Measurements from ENCODE around the gene TPM1. TPM values are rescaled to one million over a fixed set of nuclear protein-coding genes. Genes with fewer than 3 reads are reported as not detected.

Gene TPM1
- total RNA-seq, 1 experiment from 2014 or later = 748 TPM

DNA sequence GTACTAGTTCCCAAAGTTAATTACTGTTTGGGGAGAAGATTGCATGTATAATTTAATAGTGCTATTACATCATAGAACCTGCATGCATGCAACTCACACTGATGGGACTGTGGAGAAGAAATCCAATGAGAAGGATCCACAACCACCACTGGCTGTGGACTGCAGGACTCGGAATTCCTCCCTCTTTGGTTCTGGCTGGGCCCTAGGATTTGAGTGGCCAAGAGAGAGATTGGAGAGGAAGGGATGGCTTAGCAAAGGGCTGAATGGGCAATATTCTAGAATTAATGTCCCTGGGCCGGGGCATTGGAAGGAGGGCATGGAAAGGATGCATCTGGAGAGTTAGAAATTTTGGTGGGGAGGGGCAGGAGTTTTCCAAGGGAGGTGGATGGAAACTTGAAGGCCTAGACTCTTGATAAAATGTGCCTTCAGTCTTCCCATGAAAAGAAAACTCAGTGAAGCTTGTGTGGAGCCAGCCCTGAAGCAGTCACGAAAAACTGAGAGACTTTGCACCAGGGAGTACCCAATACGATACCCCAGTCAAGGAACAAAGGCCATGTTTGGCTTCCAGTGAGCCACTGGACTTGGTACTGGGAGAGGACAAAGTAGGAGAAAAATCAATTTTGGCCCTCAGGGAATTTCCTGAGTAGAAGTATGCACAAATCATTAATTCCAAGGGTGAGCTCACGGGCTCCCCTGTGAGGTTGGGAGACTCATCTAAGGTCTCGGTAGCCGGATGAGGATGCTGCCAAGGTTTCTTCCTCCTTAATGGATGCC, 31.4 kb upstream of the TPM1 start:
- no peak overlapping the region for H3K4ac ChIP-seq (ENCODE audit: low read depth, low read length)
- H3T11ph ChIP-seq (ENCODE audit: low read length) = no peak overlapping the region
- peaks cover 9 to 16% of the 10 kb centered on the region in 2 experiments for H3K9me3 Mint-ChIP-seq
- H4K20me1 ChIP-seq (ENCODE audit: control insufficient read depth, insufficient read depth, insufficient read length) = no peaks in the 10 kb centered on the region
- H2AK5ac ChIP-seq (ENCODE audit: insufficient read length, low read length) = no peak overlapping the region
- peaks cover 0 to 17% (median 2%) of the 10 kb centered on the region in 3 experiments; a peak in 3 of 7 replicates for H3K36me3 Mint-ChIP-seq (ENCODE audit: insufficient read depth in 1 of 3, low read depth in 3 of 3)
- H2BK5ac ChIP-seq (ENCODE audit: insufficient read length, low read length) = no peak overlapping the region
- H3K18ac ChIP-seq (ENCODE audit: insufficient read length, low read depth, low read length) = no peak overlapping the region
- H2BK20ac ChIP-seq (ENCODE audit: low read depth, low read length, poor library complexity, severe bottlenecking) = no peak overlapping the region
- 0 out of 7 replicates have a peak overlapping the region, but pooled peaks of 1 of the 3 experiments have one; percentile 37 for H3K27ac Mint-ChIP-seq
- H4K8ac ChIP-seq (replicated peaks; ENCODE audit: insufficient read length, low read depth, low read length) = no peak overlapping the region
- H2BK12ac ChIP-seq (ENCODE audit: insufficient read length, low read depth, low read length) = no peak overlapping the region
- H3K4me3 Mint-ChIP-seq = no peak overlapping the region
- no peak overlapping the region for H2BK120ac ChIP-seq (ENCODE audit: low read depth, low read length, poor library complexity, severe bottlenecking)
- TF ChIP-seq, protein P1, sequence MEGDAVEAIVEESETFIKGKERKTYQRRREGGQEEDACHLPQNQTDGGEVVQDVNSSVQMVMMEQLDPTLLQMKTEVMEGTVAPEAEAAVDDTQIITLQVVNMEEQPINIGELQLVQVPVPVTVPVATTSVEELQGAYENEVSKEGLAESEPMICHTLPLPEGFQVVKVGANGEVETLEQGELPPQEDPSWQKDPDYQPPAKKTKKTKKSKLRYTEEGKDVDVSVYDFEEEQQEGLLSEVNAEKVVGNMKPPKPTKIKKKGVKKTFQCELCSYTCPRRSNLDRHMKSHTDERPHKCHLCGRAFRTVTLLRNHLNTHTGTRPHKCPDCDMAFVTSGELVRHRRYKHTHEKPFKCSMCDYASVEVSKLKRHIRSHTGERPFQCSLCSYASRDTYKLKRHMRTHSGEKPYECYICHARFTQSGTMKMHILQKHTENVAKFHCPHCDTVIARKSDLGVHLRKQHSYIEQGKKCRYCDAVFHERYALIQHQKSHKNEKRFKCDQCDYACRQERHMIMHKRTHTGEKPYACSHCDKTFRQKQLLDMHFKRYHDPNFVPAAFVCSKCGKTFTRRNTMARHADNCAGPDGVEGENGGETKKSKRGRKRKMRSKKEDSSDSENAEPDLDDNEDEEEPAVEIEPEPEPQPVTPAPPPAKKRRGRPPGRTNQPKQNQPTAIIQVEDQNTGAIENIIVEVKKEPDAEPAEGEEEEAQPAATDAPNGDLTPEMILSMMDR (conservative IDR thresholded peaks at IDR 0.05) = no peak
- H3K9ac ChIP-seq (ENCODE audit: extremely low read depth, insufficient read length, low read length) = no peak overlapping the region
- H3K4me1 Mint-ChIP-seq = peaks cover 15 to 27% of the 10 kb centered on the region in 2 experiments
- no peak overlapping the region for H4K5ac ChIP-seq (ENCODE audit: insufficient read length, low read depth, low read length)
- WGBS (ENCODE audit: extremely low coverage, insufficient read length, low lambda C conversion rate) = no CpG with 5 or more reads among the region's 7 CpGs
- no peak overlapping the region for H3K14ac ChIP-seq (ENCODE audit: insufficient read depth, low read length)
- H3K56ac ChIP-seq (ENCODE audit: insufficient read length, low read depth, low read length) = no peak overlapping the region
- peaks cover 2% of the 10 kb centered on the region for H3K27me3 Mint-ChIP-seq (ENCODE audit: low read depth)
- H3K27me3 ChIP-seq (ENCODE audit: insufficient read depth, low read length) = no peaks in the 10 kb centered on the region
- no peak overlapping the region for H2AFZ ChIP-seq (ENCODE audit: low read length)
- H3K23ac ChIP-seq (ENCODE audit: insufficient read length, low read depth, low read length) = no peak overlapping the region
- H3K79me2 ChIP-seq (ENCODE audit: insufficient read depth, low read length) = no peaks in the 10 kb centered on the region
- no peak overlapping the region for H2BK15ac ChIP-seq (ENCODE audit: low read depth, low read length)
- no peaks in the 10 kb centered on the region for H3K4me1 ChIP-seq (ENCODE audit: insufficient read depth, low read length)
- H3K4me2 ChIP-seq (ENCODE audit: insufficient read depth, insufficient read length, low read length) = no peak overlapping the region
- H3K79me1 ChIP-seq (ENCODE audit: insufficient read depth, low read depth, low read length, poor library complexity, severe bottlenecking) = no peaks in the 10 kb centered on the region
- H4K91ac ChIP-seq (ENCODE audit: insufficient read length, low read depth, low read length) = no peak overlapping the region
- H3K23me2 ChIP-seq (ENCODE audit: insufficient read length, low read depth, low read length, poor library complexity, severe bottlenecking) = no peaks in the 10 kb centered on the region
- no peaks in the 10 kb centered on the region for H3K9me3 ChIP-seq (ENCODE audit: control insufficient read depth, low read depth, low read length)
- H3K27ac ChIP-seq (ENCODE audit: insufficient read length, low read depth, low read length) = no peak overlapping the region
- DNase-seq = no peak

All from H9 (cell line).